Measurements from ENCODE around the gene ZNF358. TPM values are rescaled to one million over a fixed set of nuclear protein-coding genes. Genes with fewer than 3 reads are reported as not detected.

The ZNF358 gene
- total and polyA plus RNA-seq, 2 of the 13 experiments (the other 11 are each of a cell fraction or from before 2014, with no cell fraction given), result 9.1 to 37.0 TPM

DNA sequence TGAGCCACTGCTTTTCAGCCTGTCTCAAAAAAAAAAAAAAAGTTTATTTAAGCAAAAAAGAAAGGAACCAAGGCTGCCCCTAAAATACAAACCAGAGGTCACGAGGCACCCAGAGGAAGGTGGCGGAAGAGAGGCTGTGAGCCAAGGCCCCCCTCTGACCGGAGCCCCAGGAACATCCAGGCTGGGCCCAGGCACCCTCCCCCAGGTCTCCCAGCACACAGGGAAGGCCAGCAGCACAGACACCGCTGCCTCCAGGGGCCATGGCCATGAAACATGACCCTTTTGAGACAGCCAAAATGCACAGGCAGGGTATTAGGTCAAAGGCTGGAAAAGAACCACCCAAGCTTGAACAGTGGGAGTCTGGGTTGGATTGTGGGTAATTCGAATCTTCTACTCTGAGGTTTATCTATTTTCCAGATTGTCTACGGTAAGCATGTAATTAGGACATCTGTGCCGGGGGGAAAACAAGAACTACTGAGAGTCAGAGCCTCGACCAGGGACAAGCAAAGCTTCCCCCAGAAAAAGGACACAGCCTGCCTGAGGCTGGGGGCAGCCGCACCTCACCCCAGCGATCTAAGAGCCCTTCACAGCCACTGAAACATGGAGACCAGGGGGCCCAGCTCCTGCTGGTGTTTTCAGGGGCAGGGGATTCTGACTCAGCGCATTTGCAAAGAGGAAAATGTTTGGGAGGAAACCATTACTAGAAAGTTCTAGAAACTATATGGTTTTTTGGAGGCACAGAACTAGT, 35.5 kb upstream of the ZNF358 start (continued):
- TF ChIP-seq ZNF407 (CRISPR knock-in tag; IDR thresholded peaks at IDR 0.05; ENCODE audit: not compliant biosample characterization) (no peak), GPN1 (CRISPR knock-in tag; IDR thresholded peaks at IDR 0.05; ENCODE audit: borderline replicate concordance) (no peak), MEIS2 (CRISPR knock-in tag; IDR thresholded peaks at IDR 0.05) (no peak), ZNF557 (CRISPR knock-in tag; IDR thresholded peaks at IDR 0.05) (no peak), ZNF121 (CRISPR knock-in tag; IDR thresholded peaks at IDR 0.05) (0 out of 2 replicates have a peak, but pooled peaks have one; percentile 22), SOX6 (IDR thresholded peaks at IDR 0.05) (no peak), SOX6 (CRISPR knock-in tag; IDR thresholded peaks at IDR 0.05) (0 out of 2 replicates have a peak, but pooled peaks have one; percentile 14), ZNF512 (CRISPR knock-in tag; IDR thresholded peaks at IDR 0.05) (no peak)
- TF ChIP-seq, protein P1, sequence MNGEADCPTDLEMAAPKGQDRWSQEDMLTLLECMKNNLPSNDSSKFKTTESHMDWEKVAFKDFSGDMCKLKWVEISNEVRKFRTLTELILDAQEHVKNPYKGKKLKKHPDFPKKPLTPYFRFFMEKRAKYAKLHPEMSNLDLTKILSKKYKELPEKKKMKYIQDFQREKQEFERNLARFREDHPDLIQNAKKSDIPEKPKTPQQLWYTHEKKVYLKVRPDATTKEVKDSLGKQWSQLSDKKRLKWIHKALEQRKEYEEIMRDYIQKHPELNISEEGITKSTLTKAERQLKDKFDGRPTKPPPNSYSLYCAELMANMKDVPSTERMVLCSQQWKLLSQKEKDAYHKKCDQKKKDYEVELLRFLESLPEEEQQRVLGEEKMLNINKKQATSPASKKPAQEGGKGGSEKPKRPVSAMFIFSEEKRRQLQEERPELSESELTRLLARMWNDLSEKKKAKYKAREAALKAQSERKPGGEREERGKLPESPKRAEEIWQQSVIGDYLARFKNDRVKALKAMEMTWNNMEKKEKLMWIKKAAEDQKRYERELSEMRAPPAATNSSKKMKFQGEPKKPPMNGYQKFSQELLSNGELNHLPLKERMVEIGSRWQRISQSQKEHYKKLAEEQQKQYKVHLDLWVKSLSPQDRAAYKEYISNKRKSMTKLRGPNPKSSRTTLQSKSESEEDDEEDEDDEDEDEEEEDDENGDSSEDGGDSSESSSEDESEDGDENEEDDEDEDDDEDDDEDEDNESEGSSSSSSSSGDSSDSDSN (CRISPR knock-in tag; IDR thresholded peaks at IDR 0.05), result 0 out of 2 replicates have a peak, but pooled peaks have one; percentile 23
- TF ChIP-seq, protein P2, sequence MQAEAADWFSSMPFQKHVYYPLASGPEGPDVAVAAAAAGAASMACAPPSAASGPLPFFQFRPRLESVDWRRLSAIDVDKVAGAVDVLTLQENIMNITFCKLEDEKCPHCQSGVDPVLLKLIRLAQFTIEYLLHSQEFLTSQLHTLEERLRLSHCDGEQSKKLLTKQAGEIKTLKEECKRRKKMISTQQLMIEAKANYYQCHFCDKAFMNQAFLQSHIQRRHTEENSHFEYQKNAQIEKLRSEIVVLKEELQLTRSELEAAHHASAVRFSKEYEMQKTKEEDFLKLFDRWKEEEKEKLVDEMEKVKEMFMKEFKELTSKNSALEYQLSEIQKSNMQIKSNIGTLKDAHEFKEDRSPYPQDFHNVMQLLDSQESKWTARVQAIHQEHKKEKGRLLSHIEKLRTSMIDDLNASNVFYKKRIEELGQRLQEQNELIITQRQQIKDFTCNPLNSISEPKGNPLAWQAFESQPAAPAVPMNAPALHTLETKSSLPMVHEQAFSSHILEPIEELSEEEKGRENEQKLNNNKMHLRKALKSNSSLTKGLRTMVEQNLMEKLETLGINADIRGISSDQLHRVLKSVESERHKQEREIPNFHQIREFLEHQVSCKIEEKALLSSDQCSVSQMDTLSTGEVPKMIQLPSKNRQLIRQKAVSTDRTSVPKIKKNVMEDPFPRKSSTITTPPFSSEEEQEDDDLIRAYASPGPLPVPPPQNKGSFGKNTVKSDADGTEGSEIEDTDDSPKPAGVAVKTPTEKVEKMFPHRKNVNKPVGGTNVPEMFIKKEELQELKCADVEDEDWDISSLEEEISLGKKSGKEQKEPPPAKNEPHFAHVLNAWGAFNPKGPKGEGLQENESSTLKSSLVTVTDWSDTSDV (CRISPR knock-in tag; IDR thresholded peaks at IDR 0.05), result no peak

All from HepG2 (cell line).